ENCODE results near the gene SETBP1. TPM values are rescaled to one million over a fixed set of nuclear protein-coding genes. Genes with fewer than 3 reads are reported as not detected.

Gene SETBP1
- total RNA-seq, 1 donor: 2.6 TPM

DNA sequence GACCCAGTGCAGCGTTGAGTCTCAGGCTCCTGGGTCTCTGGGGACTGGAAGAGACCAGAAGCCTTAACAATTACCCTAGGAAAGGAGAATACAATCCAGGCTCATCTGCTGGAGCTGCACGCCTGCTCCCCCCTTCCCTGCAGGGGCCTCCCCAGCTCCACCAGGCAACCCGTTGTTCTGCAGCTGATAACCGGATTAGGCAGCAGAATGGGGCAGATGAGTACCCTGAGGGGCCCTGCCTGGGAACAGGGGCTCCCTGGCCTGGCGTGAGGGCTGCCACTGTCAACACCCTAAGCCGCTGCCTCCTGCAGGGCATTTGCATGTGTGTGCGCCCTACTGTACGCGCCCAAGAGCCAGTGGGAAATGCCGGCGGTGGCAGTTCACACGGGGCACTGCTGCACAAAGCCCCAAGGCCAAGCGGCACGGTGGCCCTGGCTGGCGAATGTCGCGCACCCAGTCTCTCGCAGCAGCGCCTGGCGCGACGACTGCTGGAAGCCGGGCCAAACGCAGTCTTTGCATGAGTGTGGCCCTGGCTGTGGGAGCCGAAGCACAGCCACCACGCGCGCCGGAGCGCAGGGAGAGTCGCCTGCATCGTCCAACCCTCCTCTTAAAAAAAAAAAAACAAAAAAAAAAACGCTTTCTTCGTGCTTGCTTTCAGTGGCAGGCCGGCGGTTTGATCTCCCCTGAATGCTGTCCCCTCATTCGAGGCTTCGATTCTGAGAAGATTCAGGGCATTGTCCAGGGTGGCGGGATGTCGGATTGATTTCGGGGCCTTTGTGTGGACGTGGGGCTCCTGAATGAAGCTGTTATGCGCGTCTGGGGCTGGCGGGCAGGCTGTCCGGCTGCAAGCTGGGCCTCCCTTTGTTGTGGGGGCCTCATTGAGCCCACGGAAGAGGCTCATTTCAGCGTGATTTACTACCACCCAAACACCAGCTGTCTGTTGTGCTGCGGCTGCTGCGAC is 63.8 kb downstream of the SETBP1 start:
- no peak for DNase-seq (ENCODE audit: low read depth)
- TF ChIP-seq, protein P1, sequence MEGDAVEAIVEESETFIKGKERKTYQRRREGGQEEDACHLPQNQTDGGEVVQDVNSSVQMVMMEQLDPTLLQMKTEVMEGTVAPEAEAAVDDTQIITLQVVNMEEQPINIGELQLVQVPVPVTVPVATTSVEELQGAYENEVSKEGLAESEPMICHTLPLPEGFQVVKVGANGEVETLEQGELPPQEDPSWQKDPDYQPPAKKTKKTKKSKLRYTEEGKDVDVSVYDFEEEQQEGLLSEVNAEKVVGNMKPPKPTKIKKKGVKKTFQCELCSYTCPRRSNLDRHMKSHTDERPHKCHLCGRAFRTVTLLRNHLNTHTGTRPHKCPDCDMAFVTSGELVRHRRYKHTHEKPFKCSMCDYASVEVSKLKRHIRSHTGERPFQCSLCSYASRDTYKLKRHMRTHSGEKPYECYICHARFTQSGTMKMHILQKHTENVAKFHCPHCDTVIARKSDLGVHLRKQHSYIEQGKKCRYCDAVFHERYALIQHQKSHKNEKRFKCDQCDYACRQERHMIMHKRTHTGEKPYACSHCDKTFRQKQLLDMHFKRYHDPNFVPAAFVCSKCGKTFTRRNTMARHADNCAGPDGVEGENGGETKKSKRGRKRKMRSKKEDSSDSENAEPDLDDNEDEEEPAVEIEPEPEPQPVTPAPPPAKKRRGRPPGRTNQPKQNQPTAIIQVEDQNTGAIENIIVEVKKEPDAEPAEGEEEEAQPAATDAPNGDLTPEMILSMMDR (IDR thresholded peaks at IDR 0.05; ENCODE audit: insufficient read depth, low read depth, low read length): no peak
- no peak overlapping the region for H3K4me3 ChIP-seq (ENCODE audit: low read depth, low read length)

DNA sequence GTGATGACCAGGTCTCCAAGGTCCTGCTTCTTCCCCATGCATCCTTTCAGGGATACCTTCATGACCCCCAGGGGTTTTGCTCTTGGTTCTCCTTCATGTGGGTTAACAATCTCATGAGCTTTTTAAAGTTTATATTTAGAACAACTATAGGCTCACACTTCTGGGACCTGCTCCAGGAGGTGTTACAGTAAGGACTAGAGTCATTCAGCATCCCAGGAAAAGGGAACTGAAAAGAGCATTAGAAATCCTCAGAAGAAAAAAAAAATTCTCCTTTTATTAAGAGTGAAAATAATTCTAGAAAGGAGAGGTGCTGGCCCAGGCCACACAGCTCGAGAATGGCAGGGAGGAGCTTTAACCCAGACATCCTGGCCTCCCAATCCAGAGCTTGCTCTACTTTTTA is 66.5 kb downstream of the SETBP1 start:
- TF ChIP-seq, protein P1 (IDR thresholded peaks at IDR 0.05; ENCODE audit: insufficient read depth, low read depth, low read length): no peak
- H3K4me3 ChIP-seq (ENCODE audit: low read depth, low read length): no peak overlapping the region
- DNase-seq (ENCODE audit: low read depth): no peak

DNA sequence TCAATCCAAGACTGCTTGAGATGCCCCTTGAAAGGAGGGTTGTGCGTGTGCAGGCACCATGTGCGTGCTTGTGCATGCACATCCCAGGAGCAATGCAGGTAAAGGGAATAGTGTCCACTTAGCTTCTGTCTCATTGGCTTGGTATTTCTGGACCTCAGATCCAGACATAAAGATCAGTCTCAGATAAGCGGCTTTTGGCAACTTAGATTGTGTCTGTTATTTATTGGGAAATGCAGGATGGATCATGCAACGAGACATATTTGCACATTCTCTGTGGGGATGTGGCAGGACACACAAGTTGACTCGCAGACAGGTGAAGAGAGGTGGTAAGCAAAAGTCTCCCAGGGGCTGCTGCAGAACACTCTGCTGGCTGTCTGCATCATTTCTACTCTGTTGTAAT is 67.9 kb downstream of the SETBP1 start:
- TF ChIP-seq, protein P1 (IDR thresholded peaks at IDR 0.05; ENCODE audit: insufficient read depth, low read depth, low read length): no peak
- no peak overlapping the region for H3K4me3 ChIP-seq (ENCODE audit: low read depth, low read length)
- DNase-seq (ENCODE audit: low read depth): no peak

DNA sequence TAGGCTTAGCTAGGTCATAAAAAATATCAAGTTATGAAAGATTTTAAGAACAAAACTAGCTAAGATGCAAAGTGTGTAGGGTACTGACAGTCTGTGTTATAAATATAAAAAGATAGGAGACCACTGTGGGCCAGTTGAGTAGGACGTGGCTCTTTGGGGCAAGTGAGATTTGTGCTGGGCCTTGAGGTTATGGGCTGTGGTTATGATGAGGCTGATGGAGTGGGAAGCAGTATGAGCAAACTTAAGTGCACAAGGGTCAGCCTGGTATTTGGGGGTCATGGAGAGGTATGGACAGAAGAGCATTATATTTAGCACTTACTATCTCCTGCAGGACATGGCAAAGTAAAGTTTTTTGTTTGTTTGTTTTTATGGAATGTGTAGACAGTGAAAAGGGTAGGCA is 70.1 kb downstream of the SETBP1 start:
- no peak overlapping the region for H3K4me3 ChIP-seq (ENCODE audit: low read depth, low read length)
- TF ChIP-seq, protein P1 (IDR thresholded peaks at IDR 0.05; ENCODE audit: insufficient read depth, low read depth, low read length): no peak
- DNase-seq (ENCODE audit: low read depth): no peak

DNA sequence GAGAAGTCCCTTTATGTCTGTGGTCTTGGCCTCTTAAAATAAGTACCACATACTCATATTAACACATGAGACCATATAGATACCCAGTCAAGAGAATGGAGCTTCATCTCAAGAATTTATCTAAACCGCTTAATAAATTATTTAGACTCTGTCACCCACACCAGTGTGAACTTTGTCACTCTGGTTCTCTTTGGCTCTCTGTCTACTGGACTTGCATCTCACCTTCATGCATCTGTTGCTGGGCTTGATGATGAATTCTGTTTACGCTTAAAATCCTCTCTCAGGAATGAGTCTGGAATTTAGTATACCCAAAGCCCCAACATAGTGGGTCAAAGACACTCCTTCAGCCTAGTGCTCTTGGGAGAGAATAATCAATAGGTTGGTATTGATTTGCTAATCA is 73.9 kb downstream of the SETBP1 start:
- TF ChIP-seq, protein P1 (IDR thresholded peaks at IDR 0.05; ENCODE audit: insufficient read depth, low read depth, low read length): no peak
- no peak overlapping the region for H3K4me3 ChIP-seq (ENCODE audit: low read depth, low read length)
- no peak for DNase-seq (ENCODE audit: low read depth)

DNA sequence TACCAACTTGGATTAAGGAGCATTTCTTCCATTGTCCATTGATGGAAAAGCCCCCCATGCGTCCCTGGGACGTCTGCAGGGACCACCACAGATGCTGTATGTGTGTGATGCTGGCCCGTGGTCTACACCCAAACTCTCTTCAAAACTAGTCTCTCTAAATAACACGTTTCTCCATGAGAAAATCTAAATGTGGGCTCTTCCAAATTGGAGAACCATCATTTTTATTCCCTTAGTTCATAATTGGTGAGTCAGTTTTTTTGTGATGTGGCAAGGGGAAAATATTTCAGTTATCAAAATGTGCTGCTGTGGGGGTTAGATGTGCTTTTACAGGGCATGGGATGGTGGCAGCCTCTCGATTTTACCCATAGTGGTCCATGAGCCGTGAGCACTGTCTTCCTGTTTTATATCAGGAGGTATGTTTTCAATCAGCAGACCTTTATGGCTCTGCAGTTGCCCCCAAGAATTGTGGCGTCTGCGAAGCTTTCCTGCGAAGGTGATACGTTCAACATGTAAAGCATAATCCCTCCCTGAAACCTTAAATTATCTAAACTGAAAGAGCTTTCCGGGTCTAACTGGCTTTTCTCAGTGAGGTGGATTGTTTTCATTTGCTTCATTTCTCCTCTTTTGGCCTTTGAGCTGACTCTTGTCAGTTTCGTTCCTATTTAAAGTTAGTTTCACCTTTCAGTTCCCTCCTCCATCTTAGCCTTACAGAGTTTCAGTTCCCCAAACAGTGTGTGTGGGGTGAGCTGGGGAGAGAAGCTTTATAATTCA is 78.4 kb downstream of the SETBP1 start:
- TF ChIP-seq, protein P1 (IDR thresholded peaks at IDR 0.05; ENCODE audit: insufficient read depth, low read depth, low read length): no peak
- DNase-seq (ENCODE audit: low read depth): no peak
- no peak overlapping the region for H3K4me3 ChIP-seq (ENCODE audit: low read depth, low read length)
